ENCODE results near the gene BRD3.
"Not testable (repeated sequence)": the region's sequence is repeated elsewhere in the genome, so short reads cannot be mapped to it uniquely, and the experiment has no call there.

Gene BRD3

GRCh38 chr9:134067904-134068743, at the start of gene BRD3:
TSS of gene BRD3 (minus strand) at chr9:134068026. CDS start at chr9:134053477, 14,549 bp downstream.
- in situ Hi-C loops (cut with MboI; ENCODE audit: low sequenced_read_pairs): no loop called here

GRCh38 chr9:134112561-134112960, 44.7 kb upstream of the BRD3 start:
- in situ Hi-C loops (cut with MboI; ENCODE audit: low sequenced_read_pairs): no loop called here

- in situ Hi-C loops (cut with MboI; ENCODE audit: low sequenced_read_pairs): no loop called here
These were observed 43.2 kb upstream of the BRD3 start for GRCh38 chr9:134111064-134111463.

- in situ Hi-C loops (cut with MboI; ENCODE audit: low sequenced_read_pairs): no loop called here
These were observed 35.7 kb upstream of the BRD3 start for GRCh38 chr9:134103391-134103998.

GRCh38 chr9:134101623-134102149, 33.9 kb upstream of the BRD3 start:
- in situ Hi-C loops (cut with MboI; ENCODE audit: low sequenced_read_pairs): no loop called here

GRCh38 chr9:134101133-134101532, 33.3 kb upstream of the BRD3 start:
- in situ Hi-C loops (cut with MboI; ENCODE audit: low sequenced_read_pairs): not testable (repeated sequence)

GRCh38 chr9:134100040-134100439, 32.2 kb upstream of the BRD3 start:
- in situ Hi-C loops (cut with MboI; ENCODE audit: low sequenced_read_pairs): no loop called here

- in situ Hi-C loops (cut with MboI; ENCODE audit: low sequenced_read_pairs): loop anchor here (25.0 kb wide), 1 partner anchor 312 kb away; no protein-coding TSS in a partner anchor
These were observed 31.4 kb upstream of the BRD3 start for GRCh38 chr9:134099123-134099761.

- in situ Hi-C loops (cut with MboI; ENCODE audit: low sequenced_read_pairs): loop anchor here (25.0 kb wide), 1 partner anchor 303 kb away; no protein-coding TSS in a partner anchor
These were observed 22.1 kb upstream of the BRD3 start for GRCh38 chr9:134089972-134090371.

- in situ Hi-C loops (cut with MboI; ENCODE audit: low sequenced_read_pairs): loop anchor here (25.0 kb wide), 1 partner anchor 301 kb away; no protein-coding TSS in a partner anchor
These were observed 20.4 kb upstream of the BRD3 start for GRCh38 chr9:134088063-134088725.

- in situ Hi-C loops (cut with MboI; ENCODE audit: low sequenced_read_pairs): loop anchor here (25.0 kb wide), 1 partner anchor 298 kb away; no protein-coding TSS in a partner anchor
These were observed 17.8 kb upstream of the BRD3 start for GRCh38 chr9:134085674-134086073.

GRCh38 chr9:134083451-134083850, 15.6 kb upstream of the BRD3 start:
- in situ Hi-C loops (cut with MboI; ENCODE audit: low sequenced_read_pairs): loop anchor here (25.0 kb wide), 1 partner anchor 296 kb away; no protein-coding TSS in a partner anchor

- in situ Hi-C loops (cut with MboI; ENCODE audit: low sequenced_read_pairs): loop anchor here (25.0 kb wide), 1 partner anchor 289 kb away; no protein-coding TSS in a partner anchor
These were observed 8.8 kb upstream of the BRD3 start for GRCh38 chr9:134076644-134077043.

GRCh38 chr9:134075689-134076088, 7.9 kb upstream of the BRD3 start:
- in situ Hi-C loops (cut with MboI; ENCODE audit: low sequenced_read_pairs): loop anchor here (25.0 kb wide), 1 partner anchor 288 kb away; no protein-coding TSS in a partner anchor

GRCh38 chr9:134073500-134073899, 5.7 kb upstream of the BRD3 start:
- in situ Hi-C loops (cut with MboI; ENCODE audit: low sequenced_read_pairs): no loop called here

GRCh38 chr9:134072683-134073082, 4.9 kb upstream of the BRD3 start:
- in situ Hi-C loops (cut with MboI; ENCODE audit: low sequenced_read_pairs): not testable (repeated sequence)

GRCh38 chr9:134071149-134071548, 3.3 kb upstream of the BRD3 start:
- in situ Hi-C loops (cut with MboI; ENCODE audit: low sequenced_read_pairs): no loop called here

- in situ Hi-C loops (cut with MboI; ENCODE audit: low sequenced_read_pairs): no loop called here
These were observed 1.9 kb upstream of the BRD3 start for GRCh38 chr9:134069480-134070399.

- in situ Hi-C loops (cut with MboI; ENCODE audit: low sequenced_read_pairs): no loop called here
These were observed 1.1 kb upstream of the BRD3 start for GRCh38 chr9:134068744-134069479.

All from HL-60/S4 (cell line).